ENCODE measurements around the gene HSPA9. TPM values are rescaled to one million over a fixed set of nuclear protein-coding genes. Genes with fewer than 3 reads are reported as not detected.

The HSPA9 gene
- total RNA-seq, 1 donor, result 394 TPM

DNA sequence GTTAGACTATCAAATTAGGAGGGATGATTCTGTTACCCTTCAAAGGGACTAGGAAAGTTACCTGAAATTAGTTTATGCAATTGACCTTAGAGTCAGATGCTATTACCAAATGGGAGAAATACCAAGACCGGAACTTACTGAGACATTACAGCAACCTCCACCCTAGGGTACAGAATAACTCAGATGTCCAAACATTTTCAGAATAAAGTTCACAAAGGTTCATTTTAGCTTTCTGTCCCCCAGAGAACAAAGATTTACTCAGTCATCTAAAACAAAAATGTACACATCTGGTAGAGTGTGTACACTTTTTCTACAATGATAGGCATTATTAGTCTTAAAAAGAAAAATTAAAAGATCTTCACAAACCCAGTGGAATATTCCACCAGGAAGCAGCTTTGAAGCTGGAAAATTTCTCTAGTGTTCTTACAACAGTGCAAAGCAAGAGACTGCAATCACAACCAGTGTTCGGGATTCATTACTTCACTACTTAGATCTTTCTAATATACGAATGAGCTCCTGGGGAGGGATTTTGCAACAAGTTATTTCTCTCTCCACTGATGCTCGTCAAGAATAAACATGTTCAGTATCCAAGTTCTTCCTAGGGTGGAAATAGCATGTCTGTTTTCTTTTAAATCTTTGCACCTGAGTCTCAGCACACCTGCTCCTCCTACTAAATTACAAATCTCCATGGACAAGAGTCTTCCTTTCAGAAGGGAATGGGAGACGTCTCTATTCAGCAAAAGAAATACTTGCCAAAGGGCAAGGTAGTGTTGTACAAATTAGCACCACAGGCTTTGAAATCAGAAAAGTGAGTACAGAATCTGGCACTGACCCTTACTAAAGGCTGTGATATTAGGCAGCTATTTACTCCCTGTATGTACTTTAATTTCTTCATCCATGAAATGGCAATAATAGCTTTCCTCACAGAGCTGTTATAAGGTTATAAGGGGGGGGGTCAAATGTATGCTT, 40.9 kb downstream of the HSPA9 start:
- no peak overlapping the region for H3K4me3 ChIP-seq (ENCODE audit: low read depth, low read length)
- TF ChIP-seq, protein P1, sequence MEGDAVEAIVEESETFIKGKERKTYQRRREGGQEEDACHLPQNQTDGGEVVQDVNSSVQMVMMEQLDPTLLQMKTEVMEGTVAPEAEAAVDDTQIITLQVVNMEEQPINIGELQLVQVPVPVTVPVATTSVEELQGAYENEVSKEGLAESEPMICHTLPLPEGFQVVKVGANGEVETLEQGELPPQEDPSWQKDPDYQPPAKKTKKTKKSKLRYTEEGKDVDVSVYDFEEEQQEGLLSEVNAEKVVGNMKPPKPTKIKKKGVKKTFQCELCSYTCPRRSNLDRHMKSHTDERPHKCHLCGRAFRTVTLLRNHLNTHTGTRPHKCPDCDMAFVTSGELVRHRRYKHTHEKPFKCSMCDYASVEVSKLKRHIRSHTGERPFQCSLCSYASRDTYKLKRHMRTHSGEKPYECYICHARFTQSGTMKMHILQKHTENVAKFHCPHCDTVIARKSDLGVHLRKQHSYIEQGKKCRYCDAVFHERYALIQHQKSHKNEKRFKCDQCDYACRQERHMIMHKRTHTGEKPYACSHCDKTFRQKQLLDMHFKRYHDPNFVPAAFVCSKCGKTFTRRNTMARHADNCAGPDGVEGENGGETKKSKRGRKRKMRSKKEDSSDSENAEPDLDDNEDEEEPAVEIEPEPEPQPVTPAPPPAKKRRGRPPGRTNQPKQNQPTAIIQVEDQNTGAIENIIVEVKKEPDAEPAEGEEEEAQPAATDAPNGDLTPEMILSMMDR (IDR thresholded peaks at IDR 0.05; ENCODE audit: insufficient read depth, low read length), result no peak
- DNase-seq (ENCODE audit: low read depth), result no peak

GRCh38 chr5:138529812-138530211, 45.4 kb downstream of the HSPA9 start:
- TF ChIP-seq, protein P1 (IDR thresholded peaks at IDR 0.05; ENCODE audit: insufficient read depth, low read length), result no peak
- DNase-seq (ENCODE audit: low read depth), result no peak
- H3K4me3 ChIP-seq (ENCODE audit: low read depth, low read length), result no peak overlapping the region

DNA sequence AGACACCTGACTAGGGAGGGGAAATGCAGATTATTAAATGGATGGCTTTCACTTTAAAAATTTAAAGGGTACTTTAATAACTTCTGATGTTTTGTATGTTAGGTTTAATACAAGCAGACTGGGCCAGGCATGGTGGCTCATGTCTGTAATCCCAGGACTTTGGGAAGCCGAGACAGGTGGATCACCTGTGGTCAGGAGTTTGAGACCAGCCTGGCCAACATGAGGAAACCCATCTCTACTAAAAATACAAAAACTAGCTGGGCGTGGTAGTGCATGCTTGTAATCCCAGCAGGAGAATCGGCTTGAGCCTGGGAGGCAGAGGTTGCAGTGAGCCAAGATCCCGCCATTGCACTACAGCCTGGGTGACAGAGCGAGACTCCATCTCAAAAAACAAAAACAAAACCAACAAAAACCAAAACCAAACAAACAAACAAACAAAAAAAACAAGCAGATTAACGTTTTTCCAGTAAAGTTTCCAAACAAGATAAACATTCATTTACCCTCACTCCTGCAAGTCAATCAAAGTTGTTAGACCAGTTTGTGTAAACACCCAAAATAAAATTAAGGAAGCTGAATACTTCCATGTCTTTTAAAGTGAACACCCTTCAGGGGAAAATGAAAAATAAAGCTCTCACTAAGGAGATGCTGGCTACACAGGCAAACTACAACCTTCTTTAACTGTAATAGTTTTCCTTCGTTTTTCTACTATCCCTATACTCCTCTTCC, 46.3 kb downstream of the HSPA9 start:
- TF ChIP-seq, protein P1 (IDR thresholded peaks at IDR 0.05; ENCODE audit: insufficient read depth, low read length), result no peak
- DNase-seq (ENCODE audit: low read depth), result no peak
- no peak overlapping the region for H3K4me3 ChIP-seq (ENCODE audit: low read depth, low read length)

GRCh38 chr5:138528208-138528607, 47.0 kb downstream of the HSPA9 start:
- TF ChIP-seq, protein P1 (IDR thresholded peaks at IDR 0.05; ENCODE audit: insufficient read depth, low read length), result no peak
- no peak overlapping the region for H3K4me3 ChIP-seq (ENCODE audit: low read depth, low read length)
- DNase-seq (ENCODE audit: low read depth), result peak; percentile 39

DNA sequence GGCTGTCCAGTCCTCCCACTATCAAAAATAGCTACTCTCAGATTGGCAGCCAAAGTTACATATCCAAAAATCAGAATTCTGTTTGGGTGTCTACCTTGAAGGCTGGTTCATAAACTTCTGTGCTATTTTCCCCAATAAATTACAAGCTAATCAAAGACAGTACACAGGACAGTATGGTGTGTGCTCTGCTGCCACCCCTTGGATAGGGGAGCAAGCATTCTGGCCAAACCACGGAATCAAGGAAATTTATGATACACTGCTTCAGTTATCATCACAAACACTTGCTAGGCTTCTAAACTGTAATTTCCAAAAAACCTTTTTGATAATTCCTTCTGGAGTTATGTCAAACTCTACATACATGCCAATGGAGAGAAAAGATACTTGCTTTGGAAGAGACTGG, 48.0 kb downstream of the HSPA9 start:
- no peak overlapping the region for H3K4me3 ChIP-seq (ENCODE audit: low read depth, low read length)
- DNase-seq (ENCODE audit: low read depth), result no peak
- TF ChIP-seq, protein P1 (IDR thresholded peaks at IDR 0.05; ENCODE audit: insufficient read depth, low read length), result no peak

DNA sequence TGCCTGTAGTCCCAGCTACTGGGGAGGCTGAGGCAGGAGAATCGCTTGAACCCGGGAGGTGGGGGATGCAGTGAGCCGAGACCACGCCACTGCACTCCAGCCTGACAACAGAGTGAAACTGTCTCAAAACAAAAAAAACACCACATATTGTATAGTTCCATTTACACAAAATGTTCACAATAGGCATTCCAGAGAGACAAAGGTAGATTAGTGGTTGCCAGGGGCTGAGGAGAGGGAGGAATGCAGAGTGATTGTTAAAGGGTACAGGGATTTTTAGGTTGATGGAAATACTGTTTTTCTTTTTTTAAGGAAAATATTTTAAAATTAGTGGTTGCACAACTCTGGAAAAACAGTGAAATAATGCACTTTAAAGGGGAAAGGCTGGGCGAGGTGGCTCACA, 51.8 kb downstream of the HSPA9 start:
- no peak overlapping the region for H3K4me3 ChIP-seq (ENCODE audit: low read depth, low read length)
- TF ChIP-seq, protein P1 (IDR thresholded peaks at IDR 0.05; ENCODE audit: insufficient read depth, low read length), result no peak
- DNase-seq (ENCODE audit: low read depth), result no peak
